Neural crest cell (in vitro differentiated cells): ENCODE measurements around the gene NT5DC3. TPM values are rescaled to one million over a fixed set of nuclear protein-coding genes. Genes with fewer than 3 reads are reported as not detected.

Experiments
- DNase-seq: peaks from one replicate; pipeline ENCODE4 v3.0.0; 2021; ENCODE audit warnings: low read depth, mixed read lengths, low spot score
- H3K27ac Mint-ChIP-seq: one replicate; pipeline ENCODE4 v1.8.0; 2021; ENCODE audit warnings: mild to moderate bottlenecking, mixed read lengths; ENCODE audit not compliant: unreplicated experiment
- H3K27me3 Mint-ChIP-seq: 2 replicates; pipeline ENCODE4 v1.8.0; 2021; ENCODE audit warnings: low read depth, mild to moderate bottlenecking, mixed read lengths
- H3K36me3 Mint-ChIP-seq: 2 replicates; pipeline ENCODE4 v1.8.0; 2021; ENCODE audit warnings: low read depth, mild to moderate bottlenecking, mixed read lengths
- H3K4me1 Mint-ChIP-seq: 2 replicates; pipeline ENCODE4 v1.8.0; 2021; ENCODE audit warnings: mixed read lengths
- H3K4me3 Mint-ChIP-seq: one replicate; pipeline ENCODE4 v1.8.0; 2021; ENCODE audit warnings: mild to moderate bottlenecking, mixed read lengths
- H3K9me3 Mint-ChIP-seq: 2 replicates; pipeline ENCODE4 v1.8.0; 2021; ENCODE audit warnings: mixed read lengths
- CTCF ChIP-seq: fragments of 200-600 bp; sonication (generic); conservative IDR thresholded peaks from 2 replicates; pipeline ENCODE4 v1.5.0; 2021; ENCODE audit warnings: antibody characterized with exemption, mild to moderate bottlenecking
- total RNA-seq: library from RNA; stranded (reverse); gene quantifications from 2 replicates; pipeline ENCODE4 v1.2.1, GENCODE V29; 2021

The NT5DC3 gene
- total RNA-seq, 1 donor from 2014 or later, result 14.4 TPM

- Mint-ChIP-seq H3K27me3 (no peaks in the 10 kb centered on the region), H3K4me3 (no peak overlapping the region), H3K9me3 (no peaks in the 10 kb centered on the region), H3K27ac (no peak overlapping the region), H3K36me3 (no peaks in the 10 kb centered on the region), H3K4me1 (no peaks in the 10 kb centered on the region)
- TF ChIP-seq CTCF, result no peak
- DNase-seq, result no peak
Measured at GRCh38 chr12:103757248-103757647, 83.8 kb downstream of the NT5DC3 start.

GRCh38 chr12:103756443-103756842 lies 84.6 kb downstream of the NT5DC3 start:
- Mint-ChIP-seq H3K4me3 (no peak overlapping the region), H3K27me3 (no peaks in the 10 kb centered on the region), H3K36me3 (no peaks in the 10 kb centered on the region), H3K9me3 (no peaks in the 10 kb centered on the region), H3K27ac (no peak overlapping the region), H3K4me1 (no peaks in the 10 kb centered on the region)
- no peak for TF ChIP-seq CTCF
- DNase-seq, result no peak

- no peaks in the 10 kb centered on the region for H3K36me3 Mint-ChIP-seq
- H3K9me3 Mint-ChIP-seq, result no peaks in the 10 kb centered on the region
- no peak for DNase-seq
- H3K4me3 Mint-ChIP-seq, result no peak overlapping the region
- H3K27me3 Mint-ChIP-seq, result no peaks in the 10 kb centered on the region
- H3K4me1 Mint-ChIP-seq, result no peaks in the 10 kb centered on the region
- no peak for TF ChIP-seq CTCF
- H3K27ac Mint-ChIP-seq, result no peak overlapping the region
Measured at GRCh38 chr12:103755425-103755824, 85.6 kb downstream of the NT5DC3 start.

- H3K27ac Mint-ChIP-seq, result no peak overlapping the region
- H3K4me1 Mint-ChIP-seq, result no peaks in the 10 kb centered on the region
- no peak for TF ChIP-seq CTCF
- no peaks in the 10 kb centered on the region for H3K36me3 Mint-ChIP-seq
- no peak overlapping the region for H3K4me3 Mint-ChIP-seq
- H3K9me3 Mint-ChIP-seq, result no peaks in the 10 kb centered on the region
- no peaks in the 10 kb centered on the region for H3K27me3 Mint-ChIP-seq
- DNase-seq, result no peak
Measured at GRCh38 chr12:103751600-103751999, 89.4 kb downstream of the NT5DC3 start.

- TF ChIP-seq CTCF, result no peak
- H3K4me3 Mint-ChIP-seq, result no peak overlapping the region
- DNase-seq, result no peak
- no peak overlapping the region for H3K27ac Mint-ChIP-seq
- H3K27me3 Mint-ChIP-seq, result no peaks in the 10 kb centered on the region
- H3K9me3 Mint-ChIP-seq, result no peaks in the 10 kb centered on the region
- no peaks in the 10 kb centered on the region for H3K36me3 Mint-ChIP-seq
- H3K4me1 Mint-ChIP-seq, result no peaks in the 10 kb centered on the region
Measured at GRCh38 chr12:103751171-103751570, 89.9 kb downstream of the NT5DC3 start.

GRCh38 chr12:103748875-103749274 lies 92.2 kb downstream of the NT5DC3 start:
- Mint-ChIP-seq H3K4me1 (no peaks in the 10 kb centered on the region), H3K27ac (peak overlapping the region; percentile 45), H3K4me3 (no peak overlapping the region), H3K9me3 (no peaks in the 10 kb centered on the region), H3K36me3 (no peaks in the 10 kb centered on the region), H3K27me3 (no peaks in the 10 kb centered on the region)
- TF ChIP-seq CTCF, result no peak
- DNase-seq, result no peak
